Caki2 (cell line): ENCODE results near the gene SMIM38. TPM values are rescaled to one million over a fixed set of nuclear protein-coding genes. Genes with fewer than 3 reads are reported as not detected.

Experiments used
- DNase-seq: peaks from one replicate; pipeline ENCODE4 v3.0.0-alpha.2; 2015; ENCODE audit warnings: low read depth
- in situ Hi-C: cut with HindIII; loops from 2 replicates; pipeline ENCODE4 v1.10.0; 2016; ENCODE audit warnings: low sequenced_read_pairs, low pct_unique_long_range_greater_than_20kb, mixed read lengths
- total RNA-seq: library from RNA; depleted of rRNA; stranded (reverse); fragments of >200 nt; shearing (Covaris generic); gene quantifications from 2 replicates; pipeline ENCODE4 v1.2.3, GENCODE V29; 2014; ENCODE audit warnings: low replicate concordance; rRNA removed

SMIM38 gene
- total RNA-seq, result not detected in 2 replicates

- in situ Hi-C loops, result no loop called here
- no peak for DNase-seq
Measured at GRCh38 chr11:69155302-69156234, at the start of gene SMIM38. Gene SMIM38 (plus strand): TSS chr11:69155935. CDS start chr11:69157847, 1,912 bp downstream.

- in situ Hi-C loops, result loop anchor here (25.0 kb wide), 1 partner anchor 556 kb away; no protein-coding TSS in a partner anchor
- DNase-seq, result no peak
Measured at GRCh38 chr11:69106031-69106811, 49.5 kb upstream of the SMIM38 start.

DNA sequence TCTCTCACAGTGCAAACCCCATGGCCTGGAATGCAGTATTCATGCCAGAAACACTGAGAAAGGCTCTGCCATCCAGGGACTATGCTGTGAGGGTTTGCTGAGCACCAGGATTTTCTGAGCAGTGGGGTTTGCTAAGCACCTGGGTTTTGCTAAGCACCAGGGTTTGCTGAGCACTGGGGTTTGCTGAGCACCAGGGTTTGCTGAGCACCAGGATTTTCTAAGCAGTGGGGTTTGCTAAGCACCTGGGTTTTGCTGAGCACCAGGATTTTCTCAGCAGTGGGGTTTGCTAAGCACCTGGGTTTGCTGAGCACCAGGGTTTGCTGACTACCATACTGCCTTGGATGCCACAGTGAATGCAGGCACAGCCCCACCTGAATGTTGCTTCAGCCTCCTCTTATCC, 48.3 kb upstream of the SMIM38 start:
- no peak for DNase-seq
- in situ Hi-C loops, result loop anchor here (25.0 kb wide), 1 partner anchor 555 kb away; no protein-coding TSS in a partner anchor

- DNase-seq, result no peak
- in situ Hi-C loops, result loop anchor here (25.0 kb wide), 1 partner anchor 554 kb away; no protein-coding TSS in a partner anchor
Measured at GRCh38 chr11:69108030-69108429, 47.7 kb upstream of the SMIM38 start.

GRCh38 chr11:69108559-69108958, 47.2 kb upstream of the SMIM38 start:
- in situ Hi-C loops, result loop anchor here (25.0 kb wide), 1 partner anchor 554 kb away; no protein-coding TSS in a partner anchor
- DNase-seq, result no peak

DNA sequence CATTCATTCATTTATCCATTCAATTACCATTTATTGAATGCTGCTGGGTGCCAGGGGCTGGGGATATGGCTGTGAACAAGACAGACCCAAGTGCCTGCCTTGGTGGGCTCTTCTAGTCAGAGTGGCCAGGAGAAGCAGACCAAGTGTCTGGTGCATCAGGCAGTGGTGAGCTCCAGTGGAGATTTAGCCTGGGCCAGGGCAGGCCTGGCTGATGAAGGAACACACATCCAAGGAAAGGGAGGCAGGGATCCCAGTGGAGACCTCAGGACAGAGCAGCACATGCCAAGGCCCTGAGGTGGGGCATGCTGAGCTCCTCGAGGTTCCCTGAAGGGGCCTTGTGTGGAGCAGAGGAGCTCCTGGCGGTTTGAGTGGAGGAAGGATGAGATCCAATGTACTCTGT, 46.6 kb upstream of the SMIM38 start:
- in situ Hi-C loops, result loop anchor here (25.0 kb wide), 1 partner anchor 553 kb away; no protein-coding TSS in a partner anchor
- no peak for DNase-seq

GRCh38 chr11:69110451-69110850, 45.3 kb upstream of the SMIM38 start:
- DNase-seq, result no peak

GRCh38 chr11:69111624-69112542, 43.9 kb upstream of the SMIM38 start:
- DNase-seq, result no peak
- in situ Hi-C loops, result loop anchor here (25.0 kb wide), 1 partner anchor 550 kb away; no protein-coding TSS in a partner anchor

More at GRCh38 chr11:69110451-69110850, 45.3 kb upstream of the SMIM38 start:
- in situ Hi-C loops, result loop anchor here (25.0 kb wide), 1 partner anchor 552 kb away; no protein-coding TSS in a partner anchor

GRCh38 chr11:69113226-69113625, 42.5 kb upstream of the SMIM38 start:
- no peak for DNase-seq

GRCh38 chr11:69113646-69114340, 41.9 kb upstream of the SMIM38 start:
- in situ Hi-C loops, result loop anchor here (25.0 kb wide), 1 partner anchor 549 kb away; no protein-coding TSS in a partner anchor
- no peak for DNase-seq

More at GRCh38 chr11:69113226-69113625, 42.5 kb upstream of the SMIM38 start:
- in situ Hi-C loops, result loop anchor here (25.0 kb wide), 1 partner anchor 549 kb away; no protein-coding TSS in a partner anchor

DNA sequence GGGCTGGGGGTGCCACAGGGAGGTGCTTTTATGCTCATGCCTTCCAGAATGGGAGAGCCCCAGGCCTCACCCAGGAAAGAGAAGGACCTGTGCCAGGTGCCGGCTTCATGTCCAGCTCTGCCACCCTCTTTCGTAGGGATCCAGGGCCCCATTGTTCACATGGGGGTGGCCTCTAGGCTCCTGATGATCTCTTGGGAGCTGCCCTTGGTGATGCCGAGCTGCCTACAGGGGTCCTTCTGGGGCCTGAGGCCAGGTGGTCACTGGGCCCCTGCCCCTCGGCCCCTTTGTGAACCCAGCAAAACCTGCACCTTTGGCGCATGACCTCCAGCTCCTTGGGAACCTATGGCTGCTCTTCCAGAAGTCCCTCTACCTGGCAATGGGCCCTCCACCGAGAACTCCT, 41.4 kb upstream of the SMIM38 start:
- in situ Hi-C loops, result loop anchor here (25.0 kb wide), 1 partner anchor 548 kb away; no protein-coding TSS in a partner anchor
- DNase-seq, result no peak

DNA sequence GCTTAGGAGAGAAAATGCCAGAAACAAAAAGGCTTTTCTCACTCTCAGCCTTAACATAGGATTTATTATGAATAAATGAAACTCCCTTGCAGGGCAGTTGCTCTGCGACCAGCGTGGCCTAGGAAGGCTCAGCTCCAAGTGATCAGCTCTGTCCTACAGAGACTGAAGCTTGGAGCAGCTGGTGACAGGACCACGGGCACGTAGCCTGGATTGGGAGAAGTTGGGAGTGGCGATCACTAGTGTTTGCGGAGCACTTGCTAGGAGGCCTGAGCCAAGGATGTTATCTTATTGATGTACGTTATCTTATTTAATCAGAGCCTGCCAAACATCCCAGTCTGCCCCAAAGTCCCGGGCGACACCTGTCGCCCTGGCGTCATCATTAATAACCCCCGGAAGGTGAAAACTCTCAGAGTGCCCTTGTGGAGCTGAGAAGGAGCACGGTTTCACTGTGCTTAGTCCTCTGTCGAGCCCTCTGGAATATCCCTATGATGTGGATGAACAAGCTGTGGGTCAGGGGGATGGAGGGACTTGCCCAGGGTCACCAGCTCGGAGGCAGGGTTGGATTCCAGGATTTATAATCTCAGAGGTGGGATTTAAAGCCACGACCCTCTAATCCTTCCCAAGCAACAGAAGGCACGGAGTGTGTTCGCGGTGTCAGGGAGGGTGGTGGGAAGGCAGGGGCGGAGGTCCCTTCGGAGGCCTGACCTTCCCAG, 40.8 kb upstream of the SMIM38 start:
- in situ Hi-C loops, result loop anchor here (25.0 kb wide), 1 partner anchor 547 kb away; no protein-coding TSS in a partner anchor
- DNase-seq, result no peak

DNA sequence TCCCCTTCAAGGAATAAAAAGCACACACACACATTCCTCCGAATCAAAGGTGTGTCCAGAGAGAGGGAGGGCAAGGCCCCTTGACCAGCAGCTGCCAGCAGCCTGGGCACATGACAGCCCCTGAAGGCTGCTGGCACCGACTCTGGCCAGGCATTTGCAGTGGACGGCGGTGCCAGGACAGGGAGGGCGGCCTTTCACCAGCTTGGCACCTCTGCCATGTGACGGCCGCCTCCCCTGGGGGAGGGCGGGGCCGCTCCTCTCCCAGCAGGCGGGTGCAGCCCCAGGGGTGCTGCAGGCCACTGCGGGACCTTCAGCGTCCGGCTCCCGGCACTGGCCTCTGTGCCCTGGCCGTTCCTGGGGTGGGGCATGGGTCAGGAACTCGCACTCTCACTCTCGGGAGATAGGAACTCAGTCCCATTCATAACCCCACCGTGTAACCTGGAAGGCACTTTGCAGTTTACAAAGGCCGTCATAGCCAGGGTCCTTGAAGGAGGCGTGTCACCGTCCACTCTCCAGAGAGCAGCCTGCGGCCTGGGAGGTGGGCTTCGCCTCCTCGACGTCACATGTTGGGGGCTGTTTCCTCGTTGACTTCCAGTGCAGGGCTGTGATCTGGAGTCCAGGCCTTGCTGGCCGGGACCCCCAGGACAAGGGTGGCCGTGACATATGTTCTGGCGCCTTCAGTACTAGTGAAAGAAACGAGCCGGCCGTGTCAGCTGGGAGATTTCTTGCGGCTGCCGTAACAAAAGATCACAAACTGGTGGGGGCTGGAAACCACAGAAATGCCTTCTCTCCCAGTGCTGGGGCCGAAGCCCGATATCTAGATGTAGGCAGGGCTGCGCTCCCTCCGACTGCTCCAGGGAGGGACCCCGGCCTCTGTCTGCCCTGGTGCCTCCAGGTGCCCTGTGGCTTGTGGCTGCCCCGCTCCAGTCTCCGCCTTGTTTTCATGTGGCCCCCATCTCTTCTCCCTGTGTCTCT, 39.9 kb upstream of the SMIM38 start:
- DNase-seq, result peak; percentile 83

DNA sequence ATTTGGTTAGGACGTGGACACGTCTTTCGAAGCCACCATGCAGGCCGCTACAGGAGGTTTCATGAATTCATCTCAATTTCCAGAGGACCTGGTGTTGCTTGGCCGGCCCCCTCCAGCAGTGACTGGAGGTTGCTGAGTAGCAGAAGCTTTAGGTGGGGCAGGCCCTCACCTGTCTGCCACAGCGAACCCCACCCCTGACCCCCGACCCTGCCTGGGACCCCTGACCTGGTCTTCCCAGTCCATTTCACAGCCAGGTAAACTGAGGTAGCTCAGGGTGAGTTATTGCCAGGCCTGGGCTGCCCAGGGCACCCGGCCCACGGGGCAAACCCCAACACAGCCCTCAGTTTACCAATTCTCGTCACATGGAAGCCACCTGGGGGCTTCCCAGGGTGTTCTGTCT, 39.1 kb upstream of the SMIM38 start:
- in situ Hi-C loops, result loop anchor here (25.0 kb wide), 1 partner anchor 546 kb away; no protein-coding TSS in a partner anchor
- no peak for DNase-seq

More for the DNA sequence above, 39.9 kb upstream of the SMIM38 start:
- in situ Hi-C loops, result loop anchor here (25.0 kb wide), 1 partner anchor 546 kb away; no protein-coding TSS in a partner anchor

DNA sequence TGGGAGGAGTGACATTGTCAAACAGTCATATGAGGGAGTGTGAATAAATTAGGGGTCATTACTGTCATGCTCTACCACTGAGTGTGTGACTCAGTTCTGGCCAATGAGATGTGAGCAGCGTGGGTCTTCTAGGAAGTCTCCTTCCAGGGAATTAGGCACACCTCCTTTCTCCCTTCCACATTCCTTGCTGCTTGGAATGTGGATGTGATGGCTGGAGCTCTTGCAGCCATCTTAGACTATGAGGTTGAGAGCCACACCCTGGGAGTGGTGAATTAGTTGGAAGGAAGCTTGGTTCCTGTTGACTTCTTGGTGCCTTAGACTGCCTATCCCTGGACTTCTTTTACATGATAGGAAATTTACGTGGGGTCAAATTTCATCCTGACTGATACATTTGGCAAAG, 36.5 kb upstream of the SMIM38 start:
- in situ Hi-C loops, result loop anchor here (25.0 kb wide), 1 partner anchor 543 kb away; no protein-coding TSS in a partner anchor
- no peak for DNase-seq
